HepG2 (cell line): ENCODE measurements around the gene CARD8.

Experiments
- ELF4 ChIP-seq: sonication (generic); formaldehyde crosslinking; IDR thresholded peaks from 2 replicates; pipeline ENCODE4 v1.5.0; 2020; ENCODE audit warnings: missing genetic modification reagents, mild to moderate bottlenecking, moderate library complexity, borderline replicate concordance
- FOXK2 ChIP-seq: fragments of 450-650 bp; IDR thresholded peaks from 2 replicates; pipeline ENCODE4 v1.6.1; 2016
- MIXL1 ChIP-seq: IDR thresholded peaks from 2 replicates; pipeline ENCODE4 v1.6.1; 2016
- MYNN ChIP-seq: sonication (generic); formaldehyde crosslinking; IDR thresholded peaks from 2 replicates; pipeline ENCODE4 v1.4.0; 2020; ENCODE audit warnings: mild to moderate bottlenecking, low read depth, missing genetic modification reagents
- SNRNP70 ChIP-seq: fragments of 200-400 bp; formaldehyde crosslinking; IDR thresholded peaks from 2 replicates; pipeline ENCODE4 v1.6.1; 2017; ENCODE audit warnings: mild to moderate bottlenecking, low read depth, low read length, moderate library complexity
- SUZ12 ChIP-seq: fragments of 150-350 bp; IDR thresholded peaks from 2 replicates; pipeline ENCODE4 v1.6.1; 2014; ENCODE audit warnings: low read depth, low read length
- TARDBP ChIP-seq: sonication (generic); formaldehyde crosslinking; IDR thresholded peaks from 2 replicates; pipeline ENCODE4 v1.8.0; 2022; ENCODE audit warnings: mild to moderate bottlenecking, missing genetic modification reagents
- ZBTB2 ChIP-seq: sonication (generic); formaldehyde crosslinking; IDR thresholded peaks from 2 replicates; pipeline ENCODE4 v1.8.0; 2022; ENCODE audit warnings: low read depth, missing genetic modification reagents

DNA sequence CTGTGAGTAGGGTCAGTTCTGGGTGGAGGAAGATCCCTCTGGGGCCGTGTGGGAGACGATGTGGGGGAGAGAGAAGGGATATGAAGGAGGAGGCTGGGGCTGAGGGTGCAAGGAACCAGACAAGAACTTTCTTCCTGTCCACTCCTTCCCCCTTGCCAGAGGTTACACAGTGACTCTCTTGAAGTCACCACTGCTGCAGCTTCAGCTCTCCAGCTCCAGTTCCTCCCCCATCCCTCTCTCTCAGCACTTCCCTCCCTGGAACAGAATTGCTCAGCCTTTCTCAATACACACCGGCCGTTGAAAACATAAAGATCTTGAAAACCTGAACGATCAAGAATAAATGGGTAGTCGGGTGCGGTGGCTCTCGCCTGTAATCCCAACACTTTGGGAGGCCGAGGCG lies 80.1 kb downstream of the CARD8 start:
- TF ChIP-seq SUZ12 (no peak), FOXK2 (no peak), ZBTB2 (no peak), ELF4 (CRISPR knock-in tag) (no peak), MIXL1 (no peak), SNRNP70 (no peak), MYNN (no peak), TARDBP (CRISPR knock-in tag) (no peak)
